HCT116 (cell line): Measurements from ENCODE around the gene GMPPA. TPM values are rescaled to one million over a fixed set of nuclear protein-coding genes. Genes with fewer than 3 reads are reported as not detected.

Source experiments
- ATAC-seq: fragments of 200-7000 bp; cut with Tn5 transposase; 2 replicates; pipeline ENCODE4 v1.9.1; 2020; ENCODE audit warnings: mild to moderate bottlenecking, moderate library complexity
- BruUV-seq: library from RNA; stranded (reverse); fragments of 400-500 nt; replicated peaks from 2 replicates; lab custom pipeline; 2021; lab: Mats Ljungman, UMichigan
- CTCF ChIA-PET: fragments of 300-600 bp; sonication (Branson Sonifier 250); formaldehyde crosslinking; loops from one replicate; lab custom pipeline; 2021; ENCODE audit warnings: antibody characterized with exemption; lab: Charles Lee
- POLR2A ChIA-PET: fragments of 300-600, 350-600 bp; sonication (Branson Sonifier 250); formaldehyde crosslinking; loops from one replicate; lab custom pipeline; 2021; ENCODE audit warnings: antibody characterized with exemption; lab: Charles Lee
- RAD21 ChIA-PET, 2 experiments: fragments of 300-600 bp; sonication (Branson Sonifier 250); formaldehyde crosslinking; loops; one replicate each; lab custom pipeline; 2023; ENCODE audit warnings: low total read pairs in 2 of 2; ENCODE audit not compliant: uncharacterized antibody in 2 of 2, unreplicated experiment in 2 of 2, low non-redundant PET in 1 of 2; lab: Charles Lee
- DNase-seq: peaks from one replicate; pipeline ENCODE4 v3.0.0-alpha.2; 2010; ENCODE audit warnings: low read depth, low spot score
- H2AFZ ChIP-seq: fragments of 200-600 bp; shearing (Covaris generic), sonication (generic); 2 replicates; pipeline ENCODE4 v1.6.1; 2017; ENCODE audit warnings: low read depth, mixed run types, mixed read lengths, antibody characterized with exemption, low read length; ENCODE audit not compliant: poor library complexity, severe bottlenecking
- H3K27ac ChIP-seq: 2 replicates; pipeline ENCODE4 v1.5.1; 2012; ENCODE audit warnings: low read depth, low read length
- H3K27me3 ChIP-seq: fragments of 200-600 bp; sonication (generic); 2 replicates; pipeline ENCODE4 v1.6.1; 2016; ENCODE audit warnings: mixed run types, low read length, mixed read lengths; ENCODE audit not compliant: insufficient read depth
- H3K36me3 ChIP-seq, 2 experiments: fragments of 200-500 bp in 1 of 2; fragments of 200-600 bp in 1 of 2; sonication (Bioruptor generic) in 1 of 2; sonication (generic) in 1 of 2; 2 replicates each; pipeline versions ENCODE4 v1.5.1 to v1.6.1; 2014 to 2016; ENCODE audit warnings: low read length in 2 of 2, inconsistent platforms in 1 of 2, mixed read lengths in 1 of 2, mixed run types in 1 of 2; ENCODE audit not compliant: insufficient read depth in 2 of 2, control insufficient read depth in 1 of 2
- H3K4me1 ChIP-seq, 2 experiments: fragments of 200-600 bp in 1 of 2; sonication (generic) in 1 of 2; 2 replicates each; pipeline versions ENCODE4 v1.5.1 to v1.6.1; 2012 to 2017; ENCODE audit warnings: low read length in 2 of 2, inconsistent platforms in 1 of 2, mild to moderate bottlenecking in 1 of 2, mixed read lengths in 1 of 2, mixed run types in 1 of 2, moderate library complexity in 1 of 2; ENCODE audit not compliant: insufficient read depth in 2 of 2, control insufficient read depth in 1 of 2
- H3K4me2 ChIP-seq: fragments of 200-600 bp; sonication (generic); 2 replicates; pipeline ENCODE4 v1.6.1; 2017; ENCODE audit warnings: mixed run types, low read length, mixed read lengths
- H3K4me3 ChIP-seq, 2 experiments: fragments of 200-600 bp in 1 of 2; sonication (generic) in 1 of 2; replicated peaks in 1 of 2; 2 replicates each; pipeline ENCODE4 v1.5.1; 2011 to 2016; ENCODE audit warnings: low read length in 2 of 2, control low read depth in 1 of 2, low read depth in 1 of 2, mild to moderate bottlenecking in 1 of 2, mixed read lengths in 1 of 2, mixed run types in 1 of 2
- H3K79me2 ChIP-seq: fragments of 200-600 bp; sonication (generic); 2 replicates; pipeline ENCODE4 v1.6.1; 2017; ENCODE audit warnings: mild to moderate bottlenecking, mixed run types, low read length, moderate library complexity, mixed read lengths; ENCODE audit not compliant: insufficient read depth
- H3K9ac ChIP-seq: fragments of 200-600 bp; sonication (generic); 2 replicates; pipeline ENCODE4 v1.6.1; 2016; ENCODE audit warnings: low read length, mixed read lengths
- H3K9me2 ChIP-seq: fragments of 200-600 bp; sonication (generic), shearing (Covaris generic); 2 replicates; pipeline ENCODE4 v1.6.1; 2017; ENCODE audit warnings: mixed run types, mild to moderate bottlenecking, moderate library complexity; ENCODE audit not compliant: insufficient read depth
- H3K9me3 ChIP-seq, 2 experiments: fragments of 200-500 bp in 1 of 2; fragments of 200-600 bp in 1 of 2; sonication (Bioruptor generic) in 1 of 2; sonication (generic) in 1 of 2; 2 replicates each; pipeline ENCODE4 v1.6.1; 2014 to 2017; ENCODE audit warnings: low read length in 2 of 2, mixed read lengths in 2 of 2, inconsistent platforms in 1 of 2, low read depth in 1 of 2, mild to moderate bottlenecking in 1 of 2, mixed run types in 1 of 2, moderate library complexity in 1 of 2; ENCODE audit not compliant: control insufficient read depth in 1 of 2, insufficient read depth in 1 of 2
- H4K20me1 ChIP-seq: fragments of 200-600 bp; sonication (generic), shearing (Covaris generic); 2 replicates; pipeline ENCODE4 v1.6.1; 2017; ENCODE audit warnings: mixed run types, mild to moderate bottlenecking, moderate library complexity; ENCODE audit not compliant: insufficient read depth
- CBX3 ChIP-seq: IDR thresholded peaks from 2 replicates; pipeline ENCODE4 v1.6.1; 2012; ENCODE audit warnings: low read depth
- CEBPB ChIP-seq: IDR thresholded peaks from 2 replicates; pipeline ENCODE4 v1.6.1; 2012; ENCODE audit warnings: low read depth
- EGR1 ChIP-seq: IDR thresholded peaks from 2 replicates; pipeline ENCODE4 v1.6.1; 2012; ENCODE audit warnings: low read depth
- ELF1 ChIP-seq: IDR thresholded peaks from 2 replicates; pipeline ENCODE4 v1.6.1; 2012; ENCODE audit warnings: low read depth, borderline replicate concordance
- EZH2 ChIP-seq: fragments of 200-600 bp; sonication (generic); IDR thresholded peaks from 2 replicates; pipeline ENCODE4 v1.6.1; 2017; ENCODE audit warnings: antibody characterized with exemption, mixed run types
- JUND ChIP-seq: IDR thresholded peaks from 2 replicates; pipeline ENCODE4 v1.6.1; 2012
- POLR2A ChIP-seq: IDR thresholded peaks from 2 replicates; pipeline ENCODE4 v1.7.0; 2011; ENCODE audit warnings: borderline replicate concordance; ENCODE audit not compliant: insufficient read depth, insufficient read length; ENCODE audit errors: extremely low read depth
- YY1 ChIP-seq: IDR thresholded peaks from 2 replicates; pipeline ENCODE4 v1.6.1; 2011; ENCODE audit warnings: low read length, low read depth, moderate library complexity, mild to moderate bottlenecking; ENCODE audit not compliant: insufficient replicate concordance; ENCODE audit errors: extremely low read depth
- intact Hi-C: fragments of 100-400 bp; cut with micrococcal nuclease; formaldehyde crosslinking; loops from 2 replicates; pipeline ENCODE4 v1.10.0; 2022
- total RNA-seq: library from RNA; stranded (reverse); gene quantifications from one replicate; pipeline ENCODE4 v1.2.1, GENCODE V29; 2021; ENCODE audit not compliant: unreplicated experiment
- TF ChIP-seq, protein P1 (sequence below): IDR thresholded peaks from 2 replicates; pipeline ENCODE4 v1.6.1; 2011; ENCODE audit warnings: mild to moderate bottlenecking, low read length, moderate library complexity; ENCODE audit not compliant: insufficient replicate concordance; ENCODE audit errors: extremely low read depth

The GMPPA gene
- total RNA-seq, 1 experiment from 2014 or later = 71.8 TPM

DNA sequence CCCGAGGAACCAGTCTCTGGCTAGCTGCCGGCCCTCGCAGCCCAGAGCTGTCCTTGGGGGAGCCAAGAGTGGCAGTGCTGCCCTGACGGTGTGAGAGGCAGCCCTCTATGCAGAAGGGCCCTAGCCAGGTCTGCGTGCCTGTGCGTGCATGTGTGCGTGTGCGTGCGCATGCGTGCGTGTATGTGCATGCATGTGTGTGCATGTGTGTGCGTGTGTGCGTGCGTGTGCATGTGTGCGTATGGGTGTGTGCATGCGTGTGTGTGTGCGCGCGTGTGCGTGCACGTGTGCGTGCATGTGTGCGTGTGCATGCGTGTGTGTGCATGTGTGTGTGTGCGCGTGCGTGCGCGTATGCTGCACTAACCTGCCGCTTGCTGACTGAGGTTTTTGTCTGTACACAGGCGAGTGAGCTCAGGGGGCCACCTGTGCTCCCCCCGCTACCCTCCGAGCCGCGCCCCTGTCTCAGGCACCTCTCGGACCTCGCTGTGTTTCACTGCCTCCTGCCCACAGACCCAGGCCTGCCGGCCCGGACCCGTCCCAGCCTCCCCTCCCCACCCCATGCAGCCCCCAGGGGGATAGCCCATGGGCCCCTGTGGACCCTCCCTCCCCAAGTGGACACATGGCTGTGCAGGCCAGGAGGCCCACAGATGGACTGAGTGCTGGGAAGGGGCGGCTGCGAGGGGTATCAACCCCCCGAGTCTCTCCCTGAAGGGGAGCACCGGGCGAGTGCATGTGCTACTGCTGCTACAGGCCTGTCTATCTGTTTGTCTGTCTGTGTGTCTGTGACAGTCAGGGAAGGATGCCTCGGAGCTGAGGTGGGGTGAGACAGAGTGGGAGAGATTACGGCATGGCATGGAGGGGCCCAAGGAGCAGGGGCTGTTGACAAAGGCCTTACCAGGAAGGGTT, 32.8 kb upstream of the GMPPA start:
- no peaks in the 10 kb centered on the region for H3K27me3 ChIP-seq

More for the DNA sequence above, 32.8 kb upstream of the GMPPA start:
- ChIA-PET RAD21 (no interaction called here), POLR2A (no interaction called here), CTCF (interaction anchor here (1.4 kb wide), 1 partner anchor 64 kb away, joined by 3 read pairs; no protein-coding TSS in a partner anchor)
- Histone ChIP-seq H3K4me1 (peaks cover 0 to 6% of the 10 kb centered on the region in 2 experiments; a peak in 2 of 4 replicates), H3K9me2 (no peaks in the 10 kb centered on the region), H4K20me1 (no peaks in the 10 kb centered on the region), H3K9me3 (no peaks in the 10 kb centered on the region), H3K9ac (no peak overlapping the region), H3K79me2 (no peaks in the 10 kb centered on the region), H3K27ac (no peak overlapping the region), H3K36me3 (peaks cover 3 to 14% of the 10 kb centered on the region in 2 experiments; a peak in 3 of 4 replicates), H2AFZ (no peak overlapping the region), H3K4me2 (no peak overlapping the region), H3K4me3 (no peak overlapping the region)
- ATAC-seq (no peak), DNase-seq (no peak)
- TF ChIP-seq YY1 (no peak), ELF1 (no peak), EGR1 (no peak), POLR2A (no peak), JUND (no peak), CEBPB (no peak), EZH2 (no peak), CBX3 (no peak)
- TF ChIP-seq, protein P1, sequence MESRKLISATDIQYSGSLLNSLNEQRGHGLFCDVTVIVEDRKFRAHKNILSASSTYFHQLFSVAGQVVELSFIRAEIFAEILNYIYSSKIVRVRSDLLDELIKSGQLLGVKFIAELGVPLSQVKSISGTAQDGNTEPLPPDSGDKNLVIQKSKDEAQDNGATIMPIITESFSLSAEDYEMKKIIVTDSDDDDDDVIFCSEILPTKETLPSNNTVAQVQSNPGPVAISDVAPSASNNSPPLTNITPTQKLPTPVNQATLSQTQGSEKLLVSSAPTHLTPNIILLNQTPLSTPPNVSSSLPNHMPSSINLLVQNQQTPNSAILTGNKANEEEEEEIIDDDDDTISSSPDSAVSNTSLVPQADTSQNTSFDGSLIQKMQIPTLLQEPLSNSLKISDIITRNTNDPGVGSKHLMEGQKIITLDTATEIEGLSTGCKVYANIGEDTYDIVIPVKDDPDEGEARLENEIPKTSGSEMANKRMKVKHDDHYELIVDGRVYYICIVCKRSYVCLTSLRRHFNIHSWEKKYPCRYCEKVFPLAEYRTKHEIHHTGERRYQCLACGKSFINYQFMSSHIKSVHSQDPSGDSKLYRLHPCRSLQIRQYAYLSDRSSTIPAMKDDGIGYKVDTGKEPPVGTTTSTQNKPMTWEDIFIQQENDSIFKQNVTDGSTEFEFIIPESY = no peak
- intact Hi-C loops = no loop called here
- no TSS peak for BruUV-seq
